SIG-M5 treated with dmso at 0.1 percent for 504 hours (cell line): ENCODE measurements around the gene PRPF31.
"Not testable (repeated sequence)": the region's sequence is repeated elsewhere in the genome, so short reads cannot be mapped to it uniquely, and the experiment has no call there.

ENCODE experiments used
- DNase-seq: peaks from one replicate; lab custom pipeline; 2025; ENCODE audit not compliant: unreplicated experiment; lab: John Stamatoyannopoulos, UW

Gene PRPF31

DNA sequence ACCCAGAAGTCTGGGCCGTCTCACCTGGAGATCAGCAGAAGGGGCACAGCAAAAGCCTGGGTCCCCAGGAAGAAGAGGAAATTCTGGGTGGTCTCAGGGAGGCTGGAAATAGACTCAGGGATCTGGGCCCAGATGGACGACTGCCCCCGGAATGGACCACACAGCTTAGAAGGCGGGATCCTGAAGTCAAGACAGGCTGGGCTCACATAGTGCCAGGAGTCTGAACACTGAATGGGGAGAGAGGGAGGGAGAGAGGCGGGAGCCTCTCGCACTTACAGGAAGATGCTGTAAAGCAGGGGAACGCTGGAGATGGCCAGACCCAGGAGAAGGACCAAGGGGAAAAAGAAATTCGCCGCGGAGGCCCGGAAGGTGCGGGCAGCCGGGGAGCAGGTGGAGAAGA, 45.3 kb downstream of the PRPF31 start:
- no peak for DNase-seq

DNA sequence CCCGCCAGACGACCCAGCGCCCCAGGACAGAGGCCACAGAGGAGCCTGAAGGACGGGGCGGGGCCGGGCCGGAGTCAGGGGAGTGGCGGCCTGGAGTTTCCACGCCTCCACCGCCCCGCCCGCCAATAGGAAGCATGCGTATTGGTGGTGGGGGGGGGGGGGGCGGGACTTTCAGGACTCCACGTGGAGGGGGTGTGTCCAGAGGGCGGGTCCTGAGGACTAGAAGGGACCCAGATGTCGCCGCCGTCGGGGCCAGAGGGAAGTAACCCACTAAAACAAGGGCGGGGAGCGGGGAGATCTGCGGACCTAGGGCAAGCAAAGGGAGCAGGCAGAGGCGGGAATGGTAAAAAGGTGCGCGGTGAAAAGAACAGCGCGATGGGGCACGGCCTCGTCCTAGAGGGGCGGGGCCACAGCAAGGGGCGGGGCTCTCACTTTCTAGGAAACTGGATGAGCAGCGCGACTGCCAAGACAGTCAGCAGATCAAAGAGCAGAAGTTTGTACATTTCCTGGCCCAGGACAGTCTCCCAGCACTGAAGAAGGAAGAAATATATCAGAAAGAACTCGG, 46.8 kb downstream of the PRPF31 start:
- DNase-seq, result peak; percentile 89

GRCh38 chr19:54162884-54163283, 47.3 kb downstream of the PRPF31 start:
- DNase-seq, result no peak

GRCh38 chr19:54164369-54165068, 49.0 kb downstream of the PRPF31 start:
- no peak for DNase-seq

DNA sequence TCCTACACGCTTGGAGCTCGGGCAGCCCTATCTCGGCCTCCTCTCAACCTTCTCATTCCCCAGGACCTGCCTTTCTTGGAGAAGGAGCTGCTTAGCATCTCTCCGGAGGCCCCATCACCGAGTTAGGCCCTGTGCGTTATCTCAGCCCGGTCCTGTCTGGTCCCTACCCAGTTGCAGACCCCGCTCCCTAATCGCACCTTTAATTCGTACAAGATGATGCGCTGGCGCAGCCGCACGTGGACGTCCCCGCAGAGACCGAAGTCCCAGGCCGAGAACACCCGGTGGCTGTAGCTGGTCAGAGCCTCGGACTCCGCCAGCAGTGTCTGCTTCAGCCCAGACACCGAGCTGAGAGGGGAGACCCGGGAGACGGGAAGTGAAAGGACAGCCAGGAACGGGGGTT, 49.7 kb downstream of the PRPF31 start:
- no peak for DNase-seq

DNA sequence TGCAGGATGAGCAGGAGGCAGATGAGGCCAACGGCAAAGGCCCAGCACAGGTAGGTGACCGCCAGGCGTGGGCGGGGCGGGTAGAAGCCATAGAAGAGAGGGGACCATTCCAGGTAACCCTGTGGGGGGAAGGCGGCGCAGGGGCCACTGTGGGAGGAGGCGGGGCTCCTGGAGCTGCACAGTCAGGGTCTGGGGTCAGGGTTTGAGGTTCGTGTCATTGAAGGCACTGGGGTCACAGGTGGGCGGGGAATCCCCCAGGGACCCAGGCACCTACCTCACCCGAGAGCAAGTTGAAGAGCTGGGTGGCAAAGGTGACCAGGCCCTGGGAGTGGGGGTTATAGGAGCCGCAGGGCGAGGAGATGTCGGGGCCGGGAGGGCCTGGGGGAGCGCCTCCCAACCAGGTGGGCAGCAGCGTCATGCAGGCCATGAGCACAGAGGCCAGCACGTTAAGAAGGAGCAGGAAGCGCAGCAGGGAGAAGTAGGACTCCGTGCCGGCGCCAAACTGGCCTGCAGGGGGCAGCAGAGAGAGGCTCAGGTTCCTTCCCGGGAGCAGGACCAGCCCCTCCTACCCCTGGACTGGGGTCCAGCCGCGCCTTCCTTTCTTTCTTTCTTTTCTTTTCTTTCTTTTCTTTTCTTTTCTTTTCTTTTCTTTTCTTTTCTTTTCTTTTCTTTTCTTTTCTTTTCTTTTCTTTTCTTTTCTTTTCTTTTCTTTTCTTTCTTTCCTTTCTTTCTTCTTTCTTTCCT, 52.8 kb downstream of the PRPF31 start:
- DNase-seq, result peak; percentile 76

- no peak for DNase-seq
Observed at GRCh38 chr19:54169149-54169740, 53.7 kb downstream of the PRPF31 start.

DNA sequence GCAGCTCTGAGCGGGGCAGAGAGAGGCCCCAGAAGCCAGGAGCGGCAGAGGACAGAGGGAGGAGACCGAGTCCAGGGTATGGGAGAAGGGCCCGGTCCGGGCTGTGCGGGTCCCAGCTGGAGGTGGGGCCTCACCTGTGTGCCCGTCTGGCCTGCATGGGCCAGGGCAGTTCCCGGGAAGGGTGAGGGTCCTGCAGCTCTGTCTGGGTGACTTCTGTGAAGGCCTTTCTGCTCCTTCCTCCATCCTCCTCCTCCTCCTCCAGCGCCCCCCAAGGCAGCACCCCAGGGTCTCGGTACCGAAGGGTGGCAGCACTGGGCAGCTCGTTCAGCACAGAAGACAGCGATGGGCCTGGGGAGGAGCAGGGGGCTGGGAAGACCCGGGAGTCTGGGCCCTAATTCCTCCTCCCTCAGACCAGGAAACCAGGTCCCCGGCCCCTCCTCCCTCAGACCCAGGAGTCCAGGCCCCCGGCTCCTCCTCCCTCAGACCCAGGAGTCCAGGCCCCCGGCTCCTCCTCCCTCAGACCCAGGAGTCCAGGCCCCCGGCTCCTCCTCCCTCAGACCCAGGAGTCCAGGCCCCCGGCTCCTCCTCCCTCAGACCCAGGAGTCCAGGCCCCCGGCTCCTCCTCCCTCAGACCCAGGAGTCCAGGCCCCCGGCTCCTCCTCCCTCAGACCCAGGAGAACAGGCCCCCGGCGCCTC, 56.3 kb downstream of the PRPF31 start:
- not testable (repeated sequence) for DNase-seq

DNA sequence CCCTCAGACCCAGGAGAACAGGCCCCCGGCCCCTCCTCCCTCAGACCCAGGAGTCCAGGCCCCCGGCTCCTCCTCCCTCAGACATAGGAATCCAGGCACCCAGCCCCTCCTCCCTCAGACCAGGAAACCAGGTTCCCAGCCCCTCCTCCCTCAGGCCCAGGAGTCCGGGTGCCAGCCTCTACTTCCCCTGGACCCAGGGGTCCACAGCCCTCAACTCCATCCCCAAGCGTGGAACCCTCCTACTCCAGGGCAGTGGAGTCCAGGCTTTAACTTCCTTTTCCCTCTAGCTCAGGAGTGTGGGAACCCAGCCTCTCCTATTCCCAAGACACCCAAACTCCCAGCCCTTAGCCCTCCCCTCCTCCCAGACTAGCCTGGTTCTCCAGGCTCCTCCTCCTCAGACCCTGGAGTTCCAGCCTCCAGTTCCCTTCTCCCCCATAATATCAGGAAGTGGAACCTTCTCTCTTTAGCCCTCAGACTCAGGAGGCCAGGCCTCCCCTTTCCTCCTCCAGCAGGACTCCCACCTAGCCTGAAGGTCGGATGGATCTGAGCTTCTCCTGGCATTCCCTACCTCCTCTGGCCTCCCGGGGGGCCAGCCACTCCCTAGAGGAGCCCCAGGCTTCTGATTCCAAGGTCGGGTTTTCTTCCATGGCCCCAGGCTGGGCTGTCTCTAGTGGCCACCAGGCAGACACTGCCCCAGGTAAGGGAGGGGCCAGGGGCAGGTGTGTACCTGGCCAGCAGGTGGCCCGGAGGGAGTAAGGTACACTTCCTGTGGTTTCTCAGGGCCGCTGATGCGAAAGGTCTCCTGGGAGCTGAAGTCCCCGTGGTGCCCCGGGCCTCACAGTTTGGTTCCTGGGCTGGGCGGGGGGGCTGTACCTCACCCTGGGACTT, 57.2 kb downstream of the PRPF31 start, which contains the start of gene TMC4:
Gene TMC4 (minus strand): TSS at position 690 of the 888 bp plus-strand sequence. CDS start 43 bp downstream, at position 647.
- peak; percentile 33 for DNase-seq

DNA sequence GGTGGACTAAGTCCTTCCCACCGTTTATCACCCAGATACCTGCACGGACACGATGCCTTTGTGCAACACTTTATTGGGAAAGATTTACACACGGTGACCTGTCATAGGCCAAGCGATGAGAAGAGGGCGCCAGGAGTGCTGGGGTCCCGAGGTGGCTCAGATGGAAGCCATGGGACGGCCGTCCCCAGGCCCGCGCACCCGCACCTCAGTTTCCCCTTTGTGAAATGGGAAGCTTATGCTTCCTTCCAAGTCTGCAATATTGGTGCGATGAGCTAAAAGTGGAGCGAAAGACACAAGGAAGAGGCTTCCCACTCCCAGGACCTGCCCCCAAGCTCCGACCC, 57.8 kb downstream of the PRPF31 start:
- no peak for DNase-seq

DNA sequence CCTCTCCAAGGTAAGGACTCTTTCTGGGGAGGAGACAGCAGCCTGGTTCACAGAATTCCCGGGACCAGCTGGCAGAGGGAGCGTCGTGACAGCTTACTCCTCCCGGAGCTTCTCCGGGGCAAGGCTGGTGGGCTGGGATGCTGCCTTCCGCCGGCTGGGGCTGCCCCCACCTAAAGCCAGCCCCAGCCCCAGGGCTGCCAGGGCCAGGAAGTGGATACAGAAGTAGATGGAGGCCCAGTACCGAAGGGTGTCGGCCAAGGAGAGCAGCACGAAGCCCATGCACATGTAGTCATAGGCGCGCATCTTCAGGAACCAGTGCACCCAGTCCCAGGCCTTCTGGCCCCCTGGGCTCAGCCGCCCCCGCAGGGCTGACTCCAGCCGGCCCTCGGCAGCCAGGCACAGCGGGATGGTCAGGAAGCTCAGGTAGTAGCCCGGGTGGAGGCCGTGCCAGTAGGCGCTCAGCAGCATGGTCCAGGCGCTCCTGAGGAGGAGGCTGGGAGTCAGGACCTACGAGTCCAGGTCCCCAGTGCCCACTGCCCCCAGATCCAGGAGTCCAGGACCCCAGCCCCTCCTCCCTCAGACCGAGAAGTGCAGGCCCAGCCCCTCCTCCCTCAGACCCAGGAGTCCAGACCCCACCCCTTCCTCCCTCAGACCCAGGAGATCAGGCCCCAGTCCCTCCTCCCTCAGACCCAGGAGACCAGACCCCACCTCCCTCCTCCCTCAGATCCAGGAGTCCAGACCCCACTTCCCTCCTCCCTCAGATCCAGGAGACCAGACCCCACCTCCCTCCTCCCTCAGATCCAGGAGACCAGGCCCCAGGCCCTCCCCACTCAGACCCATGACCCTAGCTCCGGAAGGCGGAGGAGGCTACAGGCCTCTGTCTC, 58.6 kb downstream of the PRPF31 start:
- no peak for DNase-seq

- DNase-seq, result no peak
Observed at GRCh38 chr19:54178581-54179261, 63.2 kb downstream of the PRPF31 start.

DNA sequence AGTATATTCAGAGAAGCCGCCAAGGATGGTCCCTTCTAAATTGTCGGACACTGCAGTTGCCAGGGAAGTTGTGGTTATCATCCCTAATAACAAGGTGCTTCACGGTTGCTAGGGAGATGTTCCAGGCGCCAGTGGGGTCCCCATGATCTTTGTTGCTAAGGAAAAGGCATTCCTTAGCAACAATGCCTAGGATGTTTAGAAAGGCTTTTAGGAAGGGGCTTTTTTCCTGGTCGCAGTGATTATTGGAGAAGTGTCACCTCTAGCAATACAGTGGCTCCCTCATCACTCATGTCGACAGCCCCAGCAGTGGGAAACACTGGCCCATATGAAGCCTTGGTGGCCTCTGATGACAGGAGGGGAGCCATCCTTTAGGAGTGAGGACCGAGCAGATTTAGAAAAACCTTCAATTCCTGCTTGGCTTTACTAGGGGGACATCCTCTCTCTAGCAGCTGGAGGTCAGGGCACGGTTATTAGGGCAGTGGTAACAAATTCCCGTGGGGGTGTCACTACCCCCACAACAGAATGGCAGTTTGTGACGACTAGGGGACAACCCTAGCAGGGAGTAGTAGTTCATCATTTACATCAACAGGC, 63.8 kb downstream of the PRPF31 start:
- no peak for DNase-seq

DNA sequence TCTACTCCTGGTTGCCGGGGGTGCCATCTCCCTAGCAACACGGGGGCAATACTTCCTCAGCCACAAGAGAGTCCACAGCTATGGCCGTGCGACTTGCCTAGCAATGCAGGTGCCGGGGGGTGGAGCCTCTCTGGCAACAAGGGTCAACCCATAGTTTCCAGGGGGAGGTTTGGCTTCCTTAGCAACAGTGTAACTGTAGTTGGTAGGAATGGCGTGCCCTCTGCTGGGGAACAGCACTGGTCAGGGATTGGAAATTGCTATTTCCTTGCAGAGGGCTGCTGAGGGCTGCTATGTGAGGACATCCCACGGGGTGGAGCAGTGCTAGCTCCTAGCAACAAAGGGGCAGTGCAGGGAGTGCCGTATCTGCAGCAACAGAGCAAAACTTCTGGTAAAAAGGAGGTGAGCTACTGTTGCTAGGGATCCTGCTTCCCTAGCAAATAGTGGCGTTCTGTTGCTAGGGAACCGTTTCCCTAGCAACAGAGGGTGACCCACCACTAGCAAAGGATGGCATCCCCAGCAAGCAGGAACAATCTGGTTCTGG, 64.4 kb downstream of the PRPF31 start:
- DNase-seq, result peak; percentile 64

- no peak for DNase-seq
Observed at GRCh38 chr19:54180691-54181091, 65.1 kb downstream of the PRPF31 start.
